ENCODE measurements around the gene GPRC6A. TPM values are rescaled to one million over a fixed set of nuclear protein-coding genes. Genes with fewer than 3 reads are reported as not detected.

The GPRC6A gene
- total and polyA plus RNA-seq, 2 donors = 0.02 to 0.05 TPM

DNA sequence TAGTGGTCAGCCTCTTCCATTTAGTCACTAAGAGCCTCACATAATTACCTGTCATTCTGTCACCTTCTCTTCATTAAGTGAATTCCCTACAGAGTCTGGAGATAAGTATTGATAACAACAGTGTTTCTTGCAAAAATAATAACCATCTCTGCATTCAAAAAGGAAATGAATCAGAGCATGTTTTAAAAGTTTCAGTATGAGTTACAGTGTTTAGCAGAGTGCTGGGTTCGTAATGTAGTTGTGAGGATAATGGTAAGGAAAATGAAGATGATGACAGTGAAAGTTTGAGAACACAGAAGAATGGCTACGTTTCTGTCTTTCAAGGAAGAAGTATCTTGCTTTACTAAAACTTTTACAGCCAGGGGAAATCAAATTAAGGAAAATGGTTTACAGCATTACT lies 31.3 kb downstream of the GPRC6A start:
- H3K27me3 ChIP-seq (ENCODE audit: control insufficient read depth in 2 of 2, insufficient read depth in 1 of 2, low read length in 1 of 2) = no peaks in the 10 kb centered on the region
- H3K36me3 ChIP-seq (ENCODE audit: control insufficient read depth in 2 of 2, insufficient read depth in 2 of 2, low read length in 1 of 2) = no peaks in the 10 kb centered on the region
- no peaks in the 10 kb centered on the region for H3K9me3 ChIP-seq (ENCODE audit: control insufficient read depth in 2 of 2, insufficient read depth in 1 of 2, low read length in 1 of 2)
- no peak overlapping the region for H3K4me3 ChIP-seq (ENCODE audit: low read length in 2 of 2)
- DNase-seq (ENCODE audit: low read depth in 6 of 9, low spot score in 9 of 9) = no peak
- no peak overlapping the region for H3K27ac ChIP-seq (ENCODE audit: low read depth in 1 of 2, low read length in 1 of 2)
- 80% methylated on average over 2 of the region's 2 CpGs for WGBS
- H3K4me1 ChIP-seq (ENCODE audit: control insufficient read depth in 2 of 2, insufficient read depth in 2 of 2, low read length in 2 of 2) = no peaks in the 10 kb centered on the region

DNA sequence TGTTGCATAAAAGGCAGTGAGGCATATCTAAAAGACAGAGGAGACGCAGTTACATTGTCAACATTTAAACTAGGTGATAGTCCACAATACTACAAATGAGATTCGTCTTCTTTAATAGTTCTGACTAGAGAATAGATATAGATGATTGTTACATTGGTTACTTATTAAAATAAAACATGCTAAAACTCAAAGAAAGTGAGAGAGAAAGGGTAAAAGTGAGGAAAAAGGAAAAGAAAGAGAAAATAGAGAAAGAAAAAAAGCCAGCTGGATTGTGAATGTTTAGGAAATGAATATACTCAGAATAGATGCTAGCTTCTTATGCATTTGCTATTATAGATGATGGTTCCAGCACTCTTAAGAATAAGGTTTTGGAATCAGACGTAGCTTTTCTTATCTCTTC lies 35.7 kb downstream of the GPRC6A start:
- no peak overlapping the region for H3K4me3 ChIP-seq (ENCODE audit: low read length in 2 of 2)
- DNase-seq (ENCODE audit: low read depth in 6 of 9, low spot score in 9 of 9) = no peak
- no peaks in the 10 kb centered on the region for H3K4me1 ChIP-seq (ENCODE audit: control insufficient read depth in 2 of 2, insufficient read depth in 2 of 2, low read length in 2 of 2)
- no peaks in the 10 kb centered on the region for H3K36me3 ChIP-seq (ENCODE audit: control insufficient read depth in 2 of 2, insufficient read depth in 2 of 2, low read length in 1 of 2)
- no peak overlapping the region for H3K27ac ChIP-seq (ENCODE audit: low read depth in 1 of 2, low read length in 1 of 2)
- no peaks in the 10 kb centered on the region for H3K27me3 ChIP-seq (ENCODE audit: control insufficient read depth in 2 of 2, insufficient read depth in 1 of 2, low read length in 1 of 2)
- H3K9me3 ChIP-seq (ENCODE audit: control insufficient read depth in 2 of 2, insufficient read depth in 1 of 2, low read length in 1 of 2) = no peaks in the 10 kb centered on the region
- whole genome bisulfite sequencing = 88% methylated on average over 3 of the region's 3 CpGs

DNA sequence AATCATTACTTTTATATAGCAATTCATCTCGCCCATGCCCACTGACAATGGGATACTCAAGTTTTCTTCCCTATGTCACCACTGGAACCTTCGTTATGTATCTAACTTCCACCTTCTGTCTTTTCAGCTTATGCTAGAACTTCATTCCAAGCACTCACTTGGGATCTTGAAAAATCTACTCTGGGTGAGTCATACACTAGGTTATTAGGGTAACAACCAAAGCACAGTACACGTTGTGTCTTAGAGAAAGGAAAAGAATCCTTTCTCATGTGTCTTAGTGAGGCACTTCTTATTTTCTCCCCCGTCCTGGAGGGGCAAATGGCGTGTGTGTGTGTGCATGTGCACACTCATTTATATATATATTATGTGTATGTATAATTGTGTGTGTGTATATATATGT lies 45.0 kb downstream of the GPRC6A start:
- no peak overlapping the region for H3K27ac ChIP-seq (ENCODE audit: low read depth in 1 of 2, low read length in 1 of 2)
- no peaks in the 10 kb centered on the region for H3K9me3 ChIP-seq (ENCODE audit: control insufficient read depth in 2 of 2, insufficient read depth in 1 of 2, low read length in 1 of 2)
- H3K36me3 ChIP-seq (ENCODE audit: control insufficient read depth in 2 of 2, insufficient read depth in 2 of 2, low read length in 1 of 2) = no peaks in the 10 kb centered on the region
- no peak for DNase-seq (ENCODE audit: low read depth in 6 of 9, low spot score in 9 of 9)
- H3K27me3 ChIP-seq (ENCODE audit: control insufficient read depth in 2 of 2, insufficient read depth in 1 of 2, low read length in 1 of 2) = no peaks in the 10 kb centered on the region
- WGBS = 88% methylated on average over 5 of the region's 5 CpGs
- H3K4me1 ChIP-seq (ENCODE audit: control insufficient read depth in 2 of 2, insufficient read depth in 2 of 2, low read length in 2 of 2) = no peaks in the 10 kb centered on the region
- no peak overlapping the region for H3K4me3 ChIP-seq (ENCODE audit: low read length in 2 of 2)

DNA sequence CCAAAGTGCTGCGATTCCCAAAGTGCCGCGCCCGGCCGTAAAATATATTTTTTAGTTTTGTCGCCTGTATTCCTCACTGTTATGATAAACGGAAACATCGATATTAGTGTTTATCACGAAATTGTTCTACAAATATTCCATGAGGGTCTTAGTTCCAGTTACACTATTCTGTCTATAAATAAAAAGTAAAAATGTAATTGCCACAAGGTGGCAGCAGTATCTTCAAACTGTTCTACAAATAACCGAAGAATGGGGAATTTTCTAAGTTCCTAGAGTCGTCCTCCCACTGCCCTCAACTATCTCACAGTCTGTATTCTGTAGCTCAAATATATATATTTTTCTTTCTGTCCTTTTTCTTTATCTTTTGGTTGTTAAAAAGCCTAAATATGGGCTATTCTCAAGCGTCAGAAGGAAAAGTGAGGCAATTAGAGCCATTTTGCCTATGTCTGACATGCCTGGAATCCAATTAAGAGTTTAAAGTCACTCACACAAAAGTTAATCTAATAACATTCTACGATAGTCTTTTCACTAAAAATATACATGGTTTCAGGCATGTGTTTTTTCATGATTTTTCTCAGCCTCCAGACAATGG lies 49.2 kb downstream of the GPRC6A start:
- no peak overlapping the region for H3K4me3 ChIP-seq (ENCODE audit: low read length in 2 of 2)
- no peaks in the 10 kb centered on the region for H3K27me3 ChIP-seq (ENCODE audit: control insufficient read depth in 2 of 2, insufficient read depth in 1 of 2, low read length in 1 of 2)
- no peak overlapping the region for H3K27ac ChIP-seq (ENCODE audit: low read depth in 1 of 2, low read length in 1 of 2)
- no peaks in the 10 kb centered on the region for H3K4me1 ChIP-seq (ENCODE audit: control insufficient read depth in 2 of 2, insufficient read depth in 2 of 2, low read length in 2 of 2)
- no peaks in the 10 kb centered on the region for H3K9me3 ChIP-seq (ENCODE audit: control insufficient read depth in 2 of 2, insufficient read depth in 1 of 2, low read length in 1 of 2)
- WGBS = 41% methylated on average over 13 of the region's 13 CpGs
- DNase-seq (ENCODE audit: low read depth in 6 of 9, low spot score in 9 of 9) = peak in 3 of 9 donors; percentile 1 to 24 (median 9)
- no peaks in the 10 kb centered on the region for H3K36me3 ChIP-seq (ENCODE audit: control insufficient read depth in 2 of 2, insufficient read depth in 2 of 2, low read length in 1 of 2)

DNA sequence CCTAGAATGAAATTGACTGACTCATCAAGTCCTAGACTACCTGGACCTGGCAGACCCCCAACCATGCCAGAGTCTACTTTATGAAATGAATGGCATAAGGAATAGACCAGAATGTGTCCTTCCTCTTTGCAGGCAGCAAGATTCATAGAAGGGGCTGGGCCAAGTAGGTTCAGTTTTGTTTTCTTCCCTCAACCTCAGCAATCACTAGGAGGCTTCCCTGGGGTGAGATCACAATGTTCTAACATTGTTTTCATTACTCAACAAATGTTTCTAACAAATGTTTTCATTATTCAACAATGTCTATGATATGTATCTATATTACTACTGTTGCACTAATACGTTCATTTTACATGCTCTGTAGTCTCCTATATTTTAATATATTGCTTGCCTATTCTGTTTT lies 55.0 kb downstream of the GPRC6A start:
- Histone ChIP-seq H3K4me3 (ENCODE audit: low read length in 2 of 2) (no peak overlapping the region), H3K27me3 (ENCODE audit: control insufficient read depth in 2 of 2, insufficient read depth in 1 of 2, low read length in 1 of 2) (peaks cover 0 to 4% of the 10 kb centered on the region in 2 donors), H3K27ac (ENCODE audit: low read depth in 1 of 2, low read length in 1 of 2) (no peak overlapping the region), H3K9me3 (ENCODE audit: control insufficient read depth in 2 of 2, insufficient read depth in 1 of 2, low read length in 1 of 2) (no peaks in the 10 kb centered on the region), H3K4me1 (ENCODE audit: control insufficient read depth in 2 of 2, insufficient read depth in 2 of 2, low read length in 2 of 2) (no peaks in the 10 kb centered on the region), H3K36me3 (ENCODE audit: control insufficient read depth in 2 of 2, insufficient read depth in 2 of 2, low read length in 1 of 2) (no peaks in the 10 kb centered on the region)
- DNase-seq (ENCODE audit: low read depth in 6 of 9, low spot score in 9 of 9) = no peak
- WGBS = 89% methylated on average over 1 of the region's 1 CpG

DNA sequence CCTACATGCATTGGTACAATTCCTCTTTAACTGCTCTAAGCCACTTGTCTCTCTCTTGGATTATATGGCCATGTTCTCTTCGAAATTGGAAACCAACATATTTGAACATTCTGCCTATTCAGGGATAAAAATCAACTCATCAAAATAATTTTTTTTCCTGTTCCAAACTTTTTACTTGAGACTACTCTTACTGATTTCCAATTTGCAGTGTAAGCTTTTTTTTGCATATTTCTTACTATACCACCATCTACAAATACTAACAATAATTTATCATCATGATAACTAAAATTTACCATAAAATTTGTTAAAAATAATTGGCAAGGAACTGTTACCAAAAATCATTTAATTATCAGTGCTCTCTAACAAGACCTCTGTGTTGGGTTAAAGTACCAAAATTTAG lies 56.4 kb downstream of the GPRC6A start:
- H3K4me1 ChIP-seq (ENCODE audit: control insufficient read depth in 2 of 2, insufficient read depth in 2 of 2, low read length in 2 of 2) = no peaks in the 10 kb centered on the region
- no peak overlapping the region for H3K27ac ChIP-seq (ENCODE audit: low read depth in 1 of 2, low read length in 1 of 2)
- H3K4me3 ChIP-seq (ENCODE audit: low read length in 2 of 2) = no peak overlapping the region
- H3K36me3 ChIP-seq (ENCODE audit: control insufficient read depth in 2 of 2, insufficient read depth in 2 of 2, low read length in 1 of 2) = no peaks in the 10 kb centered on the region
- DNase-seq (ENCODE audit: low read depth in 6 of 9, low spot score in 9 of 9) = no peak
- no peaks in the 10 kb centered on the region for H3K9me3 ChIP-seq (ENCODE audit: control insufficient read depth in 2 of 2, insufficient read depth in 1 of 2, low read length in 1 of 2)
- 90% methylated on average over 1 of the region's 1 CpG for WGBS
- peaks cover under 1 to 12% of the 10 kb centered on the region in 2 donors for H3K27me3 ChIP-seq (ENCODE audit: control insufficient read depth in 2 of 2, insufficient read depth in 1 of 2, low read length in 1 of 2)

DNA sequence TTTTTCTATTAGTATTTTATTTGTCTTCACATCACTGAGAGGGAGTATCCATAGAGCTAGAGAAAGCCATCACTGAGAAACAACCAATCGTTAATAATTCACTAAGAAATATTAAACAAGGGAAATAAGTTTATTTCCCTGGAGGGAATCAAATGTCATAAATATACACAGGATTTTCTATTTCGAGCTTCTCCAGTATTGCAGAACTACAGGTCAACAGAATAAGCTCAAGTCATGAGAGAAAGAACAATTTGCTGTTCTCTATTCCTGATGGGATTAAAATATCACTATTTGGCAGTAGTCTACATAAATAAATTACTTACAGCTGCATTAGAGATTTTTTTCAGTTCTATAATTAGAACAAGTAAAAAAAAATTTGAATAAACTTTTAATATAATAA lies 61.2 kb downstream of the GPRC6A start:
- WGBS = 91% methylated on average over 2 of the region's 2 CpGs
- H3K4me3 ChIP-seq (ENCODE audit: low read length in 2 of 2) = no peak overlapping the region

DNA sequence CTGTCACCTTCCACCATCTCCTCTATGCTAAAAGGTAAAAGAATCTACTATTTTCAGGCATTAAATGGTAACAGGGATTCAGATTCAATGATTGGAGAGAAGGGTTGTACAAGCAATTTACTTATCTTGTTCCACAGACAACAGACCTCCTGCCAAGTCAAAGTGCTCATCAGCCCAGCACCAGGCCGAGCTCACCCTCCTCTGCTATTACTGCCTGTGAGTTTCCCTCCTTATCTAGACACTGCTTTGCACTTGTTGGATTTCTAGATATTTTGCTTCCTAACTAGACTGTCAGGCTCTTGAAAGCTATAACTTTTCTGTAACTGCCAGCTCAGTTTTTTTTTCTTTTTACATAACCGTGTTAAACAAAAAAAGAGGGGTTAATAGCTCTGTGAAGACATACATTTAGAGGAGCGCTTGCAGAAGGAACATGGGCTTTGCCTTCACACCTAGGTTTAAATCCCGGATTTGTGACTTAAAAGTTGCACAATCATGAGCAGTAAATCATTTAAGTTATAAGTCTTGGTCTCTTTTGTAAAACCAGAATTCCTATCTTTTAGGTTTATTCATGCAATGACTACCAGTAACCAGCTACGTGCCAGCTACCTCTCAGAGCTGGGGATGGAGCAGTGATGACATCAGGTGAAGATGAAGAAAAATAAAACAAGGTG lies 62.2 kb downstream of the GPRC6A start:
- DNase-seq (ENCODE audit: low read depth in 6 of 9, low spot score in 9 of 9) = no peak
- Histone ChIP-seq H3K27ac (ENCODE audit: low read depth in 1 of 2, low read length in 1 of 2) (no peak overlapping the region), H3K4me1 (ENCODE audit: control insufficient read depth in 2 of 2, insufficient read depth in 2 of 2, low read length in 2 of 2) (no peaks in the 10 kb centered on the region), H3K36me3 (ENCODE audit: control insufficient read depth in 2 of 2, insufficient read depth in 2 of 2, low read length in 1 of 2) (no peaks in the 10 kb centered on the region), H3K9me3 (ENCODE audit: control insufficient read depth in 2 of 2, insufficient read depth in 1 of 2, low read length in 1 of 2) (peaks cover 0 to 1% of the 10 kb centered on the region in 2 donors), H3K27me3 (ENCODE audit: control insufficient read depth in 2 of 2, insufficient read depth in 1 of 2, low read length in 1 of 2) (peaks cover 25 to 64% of the 10 kb centered on the region in 2 donors), H3K4me3 (ENCODE audit: low read length in 2 of 2) (no peak overlapping the region)
- WGBS = 73% methylated on average over 5 of the region's 5 CpGs

More for the DNA sequence above, 61.2 kb downstream of the GPRC6A start:
- Histone ChIP-seq H3K4me1 (ENCODE audit: control insufficient read depth in 2 of 2, insufficient read depth in 2 of 2, low read length in 2 of 2) (no peaks in the 10 kb centered on the region), H3K27me3 (ENCODE audit: control insufficient read depth in 2 of 2, insufficient read depth in 1 of 2, low read length in 1 of 2) (peaks cover 25 to 57% of the 10 kb centered on the region in 2 donors), H3K27ac (ENCODE audit: low read depth in 1 of 2, low read length in 1 of 2) (no peak overlapping the region), H3K9me3 (ENCODE audit: control insufficient read depth in 2 of 2, insufficient read depth in 1 of 2, low read length in 1 of 2) (peaks cover 0 to 1% of the 10 kb centered on the region in 2 donors), H3K36me3 (ENCODE audit: control insufficient read depth in 2 of 2, insufficient read depth in 2 of 2, low read length in 1 of 2) (no peaks in the 10 kb centered on the region)
- no peak for DNase-seq (ENCODE audit: low read depth in 6 of 9, low spot score in 9 of 9)

DNA sequence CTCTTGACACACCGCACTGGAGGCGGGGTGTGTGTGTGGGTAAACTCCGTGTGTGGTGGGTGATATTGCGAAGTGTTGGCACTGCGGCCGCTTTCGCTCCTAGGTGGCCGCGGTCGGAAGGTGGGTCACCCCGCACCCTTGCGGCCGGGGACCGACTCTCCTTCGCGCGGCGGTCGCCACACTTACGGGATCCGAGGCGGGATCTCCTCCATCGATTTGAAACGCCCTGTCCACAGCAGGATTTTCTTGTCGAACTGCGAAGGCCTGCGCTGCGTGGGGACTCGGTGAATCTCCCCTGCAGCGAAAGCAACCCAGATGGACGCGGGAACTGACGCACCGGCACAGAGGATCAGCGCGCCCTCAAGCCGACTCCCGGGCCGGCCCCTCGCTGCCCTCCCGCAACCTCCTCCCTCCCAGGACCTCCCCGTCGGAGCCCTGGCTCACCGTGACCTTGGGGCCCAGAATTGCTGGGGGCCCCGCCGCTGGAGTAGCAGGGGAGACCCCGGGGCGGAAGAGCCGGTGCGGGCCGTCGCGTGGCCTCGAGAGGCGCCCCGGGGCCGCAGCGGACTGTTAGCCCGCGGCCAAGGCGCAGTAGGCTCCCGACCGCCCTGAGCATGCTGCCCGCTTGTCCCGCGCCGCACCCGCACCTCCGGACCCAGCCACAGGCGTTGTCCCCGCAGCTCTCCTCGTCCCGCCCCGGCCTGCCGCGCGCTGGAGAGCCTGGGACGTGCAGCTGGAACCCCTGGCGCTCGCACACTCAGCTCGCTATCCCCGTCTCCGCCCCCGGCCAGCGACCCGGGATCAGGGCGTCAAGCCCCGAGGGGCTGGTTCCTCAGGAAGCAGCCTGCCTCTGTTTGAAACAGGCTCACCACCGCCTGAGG lies 63.7 kb downstream of the GPRC6A start, which contains the start of gene FAM162B:
TSS of gene FAM162B (minus strand) at position 759 of the 881 bp plus-strand sequence. CDS start at position 616, 143 bp downstream.
- no peaks in the 10 kb centered on the region for H3K4me1 ChIP-seq (ENCODE audit: control insufficient read depth in 2 of 2, insufficient read depth in 2 of 2, low read length in 2 of 2)
- H3K27ac ChIP-seq (ENCODE audit: low read depth in 1 of 2, low read length in 1 of 2) = no peak within 1 kb of the TSS
- H3K36me3 ChIP-seq (ENCODE audit: control insufficient read depth in 2 of 2, insufficient read depth in 2 of 2, low read length in 1 of 2) = no peaks in the 10 kb centered on the region
- peaks cover 0 to 1% of the 10 kb centered on the region in 2 donors for H3K9me3 ChIP-seq (ENCODE audit: control insufficient read depth in 2 of 2, insufficient read depth in 1 of 2, low read length in 1 of 2)
- H3K4me3 ChIP-seq (ENCODE audit: low read length in 2 of 2) = peak within 1 kb of the TSS; percentile 11 to 27
- H3K27me3 ChIP-seq (ENCODE audit: control insufficient read depth in 2 of 2, insufficient read depth in 1 of 2, low read length in 1 of 2) = peaks cover 25 to 67% of the 10 kb centered on the region in 2 donors
- DNase-seq (ENCODE audit: low read depth in 6 of 9, low spot score in 9 of 9) = no peak
- WGBS = 2% methylated on average over 89 of the region's 89 CpGs

Data from thymus (tissue), 11 donors.